Pancreas (tissue), 10 donors: Measurements from ENCODE around the gene WWC2. TPM values are rescaled to one million over a fixed set of nuclear protein-coding genes. Genes with fewer than 3 reads are reported as not detected.
"Not testable (repeated sequence)": the region's sequence is repeated elsewhere in the genome, so short reads cannot be mapped to it uniquely, and the experiment has no call there.

Experiments
- ATAC-seq, 4 donors: fragments of 200-7000 bp; cut with Tn5 transposase; one replicate each; pipeline versions ENCODE4 v1.8.0 to v1.9.1; 2020; ENCODE audit warnings: mild to moderate bottlenecking in 4 of 4, moderate library complexity in 4 of 4
- DNase-seq, 6 donors: peaks; one replicate each; pipeline ENCODE4 v3.0.0-alpha.2; 2020
- FAIRE-seq: peaks from 2 replicates; lab custom pipeline; 2012; peaks lifted over from hg19 to GRCh38; lab: Jason Lieb, UNC
- H3K27ac ChIP-seq, 4 donors: fragments of 200-600 bp; sonication (generic); 1 replicate in 3 of 4; 2 replicates in 1 of 4; pipeline versions ENCODE4 v1.5.0 to v1.8.0; 2020
- H3K27me3 ChIP-seq, 4 donors: fragments of 200-600 bp; one replicate each; pipeline ENCODE4 v1.8.0; 2021
- H3K36me3 ChIP-seq, 3 donors: fragments of 200-600 bp; sonication (generic) in 1 of 3; one replicate each; pipeline versions ENCODE4 v1.5.0 to v1.8.0; 2020 to 2021
- H3K4me1 ChIP-seq, 3 donors: fragments of 200-600 bp; one replicate each; pipeline ENCODE4 v1.8.0; 2021
- H3K4me3 ChIP-seq, 4 donors: fragments of 200-600 bp; sonication (generic) in 2 of 4; one replicate each; pipeline versions ENCODE4 v1.5.0 to v1.8.0; 2020 to 2021
- H3K9me3 ChIP-seq, 4 donors: fragments of 200-600 bp; one replicate each; pipeline ENCODE4 v1.8.0; 2021
- WGBS, 2 donors: extraction: QIAGEN DNeasy Blood & Tissue Kit; methylation state at CpG; one replicate each; pipeline ENCODE4 v1.1.7; 2013; 5-methylcytosine and 5-hydroxymethylcytosine counted together
- intact Hi-C, 3 donors: fragments of 100-400 bp; cut with DNase I; formaldehyde crosslinking; loops; one replicate each; pipeline versions ENCODE4 v1.11.1 to v1.14.2; 2022
- polyA plus RNA-seq, 2 donors: library from polyadenylated mRNA; stranded (reverse); fragments of 200-250 nt; gene quantifications; one replicate each; pipeline ENCODE4 v1.2.3, GENCODE V29; 2013
- total RNA-seq, 6 donors: library from RNA; stranded (reverse); fragmentation: NEBNext Ultra II Directional in 4 of 6; extraction: Animal tissue kit (Norgen Biotek cat#: 25700) in 4 of 6; gene quantifications; one replicate each; pipeline versions ENCODE4 v1.2.1 to v1.2.4, GENCODE V29; 2021 to 2023
- TF ChIP-seq, protein P1 (sequence below), 4 donors: fragments of 200-600 bp; sonication (generic) in 3 of 4; IDR thresholded peaks; one replicate each; pipeline versions ENCODE4 v1.5.0 to v1.8.0; 2021; ENCODE audit warnings: antibody characterized with exemption in 4 of 4
- donor health status: healthy with polysubstance abuse.
- donor health status: DM: no; HTN: no; CAD: no; lungs with moderate emphysema.
- donor health status: DM: no; HTN: no; CAD: no.
- donor health status: control.
- donor health status: control.
- donor health status: Bipolar disorder and iron deficiency.
- donor health status: DM: yes; HTN: yes; CAD: no.
- donor health status: DM: no; HTN: no; CAD: no.
- donor health status: DM: no; HTN: no; CAD: no.
- donor health status: DM: yes; HTN: yes; CAD: no.

Gene WWC2
- total and polyA plus RNA-seq, 8 donors = 4.4 to 27.5 (median 16.9) TPM

DNA sequence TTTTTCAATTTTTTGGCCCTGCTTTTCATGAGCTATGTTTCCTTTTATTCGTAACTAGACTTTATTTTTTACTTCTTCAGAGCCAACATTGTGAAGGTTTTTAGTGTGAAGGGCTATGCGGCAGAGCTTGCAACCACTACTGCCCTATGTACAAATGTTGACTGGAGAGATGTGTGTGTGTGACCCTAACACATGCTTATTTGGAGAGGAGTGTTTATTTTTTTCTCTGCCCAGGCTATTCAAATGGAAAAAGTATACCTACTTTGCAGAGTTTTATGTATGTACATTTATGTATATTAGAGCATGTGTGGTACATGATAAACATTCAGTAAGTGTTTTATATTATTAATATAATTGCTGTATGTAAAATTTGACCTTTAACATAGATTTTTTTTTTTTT is 86.5 kb downstream of the WWC2 start:
- no peak overlapping the region for H3K4me3 ChIP-seq
- DNase-seq = no peak
- no peak for ATAC-seq
- no peaks in the 10 kb centered on the region for H3K9me3 ChIP-seq
- intact Hi-C loops = no loop called here
- 86 to 89% methylated on average over 2 of the region's 2 CpGs for WGBS, 2 donors
- FAIRE-seq = no peak
- H3K27ac ChIP-seq = no peak overlapping the region
- H3K36me3 ChIP-seq = no peaks in the 10 kb centered on the region
- H3K4me1 ChIP-seq = peaks cover 0 to 3% (median 0%) of the 10 kb centered on the region in 3 donors
- H3K27me3 ChIP-seq = no peaks in the 10 kb centered on the region
- TF ChIP-seq, protein P1, sequence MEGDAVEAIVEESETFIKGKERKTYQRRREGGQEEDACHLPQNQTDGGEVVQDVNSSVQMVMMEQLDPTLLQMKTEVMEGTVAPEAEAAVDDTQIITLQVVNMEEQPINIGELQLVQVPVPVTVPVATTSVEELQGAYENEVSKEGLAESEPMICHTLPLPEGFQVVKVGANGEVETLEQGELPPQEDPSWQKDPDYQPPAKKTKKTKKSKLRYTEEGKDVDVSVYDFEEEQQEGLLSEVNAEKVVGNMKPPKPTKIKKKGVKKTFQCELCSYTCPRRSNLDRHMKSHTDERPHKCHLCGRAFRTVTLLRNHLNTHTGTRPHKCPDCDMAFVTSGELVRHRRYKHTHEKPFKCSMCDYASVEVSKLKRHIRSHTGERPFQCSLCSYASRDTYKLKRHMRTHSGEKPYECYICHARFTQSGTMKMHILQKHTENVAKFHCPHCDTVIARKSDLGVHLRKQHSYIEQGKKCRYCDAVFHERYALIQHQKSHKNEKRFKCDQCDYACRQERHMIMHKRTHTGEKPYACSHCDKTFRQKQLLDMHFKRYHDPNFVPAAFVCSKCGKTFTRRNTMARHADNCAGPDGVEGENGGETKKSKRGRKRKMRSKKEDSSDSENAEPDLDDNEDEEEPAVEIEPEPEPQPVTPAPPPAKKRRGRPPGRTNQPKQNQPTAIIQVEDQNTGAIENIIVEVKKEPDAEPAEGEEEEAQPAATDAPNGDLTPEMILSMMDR (IDR thresholded peaks at IDR 0.05) = no peak

GRCh38 chr4:183186813-183187212 is 87.8 kb downstream of the WWC2 start:
- no peak for ATAC-seq
- no peak for FAIRE-seq
- DNase-seq = no peak
- H3K27me3 ChIP-seq = no peaks in the 10 kb centered on the region
- peaks cover 0 to 10% (median 6%) of the 10 kb centered on the region in 3 donors for H3K4me1 ChIP-seq
- no peak overlapping the region for H3K4me3 ChIP-seq
- intact Hi-C loops = no loop called here
- WGBS, 2 donors = 81% methylated on average over 4 of the region's 4 CpGs
- TF ChIP-seq, protein P1 (IDR thresholded peaks at IDR 0.05) = no peak
- H3K36me3 ChIP-seq = no peaks in the 10 kb centered on the region
- no peak overlapping the region for H3K27ac ChIP-seq
- H3K9me3 ChIP-seq = no peaks in the 10 kb centered on the region

GRCh38 chr4:183190900-183191527 is 92.0 kb downstream of the WWC2 start:
- H3K9me3 ChIP-seq = no peaks in the 10 kb centered on the region
- ATAC-seq (peak in 3 of 4 donors; percentile 38 to 73 (median 58)), FAIRE-seq (no peak), DNase-seq (no peak)
- H3K36me3 ChIP-seq = no peaks in the 10 kb centered on the region
- intact Hi-C loops = no loop called here
- TF ChIP-seq, protein P1 (IDR thresholded peaks at IDR 0.05) = no peak
- no peak overlapping the region for H3K4me3 ChIP-seq
- peaks cover 0 to 10% (median 6%) of the 10 kb centered on the region in 3 donors for H3K4me1 ChIP-seq
- H3K27me3 ChIP-seq = no peaks in the 10 kb centered on the region
- WGBS, 2 donors = 38 to 39% methylated on average over 4 of the region's 4 CpGs
- no peak overlapping the region for H3K27ac ChIP-seq

GRCh38 chr4:183191630-183192029 is 92.6 kb downstream of the WWC2 start:
- ATAC-seq = no peak

GRCh38 chr4:183192571-183192970 is 93.5 kb downstream of the WWC2 start:
- H3K4me1 ChIP-seq = peaks cover 0 to 10% (median 6%) of the 10 kb centered on the region in 3 donors
- no peaks in the 10 kb centered on the region for H3K9me3 ChIP-seq
- H3K4me3 ChIP-seq = no peak overlapping the region
- intact Hi-C loops = no loop called here
- no peaks in the 10 kb centered on the region for H3K36me3 ChIP-seq
- 79 to 91% methylated on average over 2 of the region's 2 CpGs for WGBS, 2 donors
- H3K27me3 ChIP-seq = no peaks in the 10 kb centered on the region
- TF ChIP-seq, protein P1 (IDR thresholded peaks at IDR 0.05) = no peak
- ATAC-seq = no peak
- no peak for DNase-seq
- H3K27ac ChIP-seq = no peak overlapping the region
- FAIRE-seq = no peak

More at GRCh38 chr4:183191630-183192029, 92.6 kb downstream of the WWC2 start:
- TF ChIP-seq, protein P1 (IDR thresholded peaks at IDR 0.05) = no peak
- no peak for DNase-seq
- Histone ChIP-seq H3K4me3 (no peak overlapping the region), H3K9me3 (no peaks in the 10 kb centered on the region), H3K27me3 (no peaks in the 10 kb centered on the region), H3K27ac (no peak overlapping the region), H3K36me3 (no peaks in the 10 kb centered on the region), H3K4me1 (peaks cover 0 to 10% (median 6%) of the 10 kb centered on the region in 3 donors)
- no peak for FAIRE-seq
- intact Hi-C loops = no loop called here
- 93 to 94% methylated on average over 5 of the region's 5 CpGs for WGBS, 2 donors

DNA sequence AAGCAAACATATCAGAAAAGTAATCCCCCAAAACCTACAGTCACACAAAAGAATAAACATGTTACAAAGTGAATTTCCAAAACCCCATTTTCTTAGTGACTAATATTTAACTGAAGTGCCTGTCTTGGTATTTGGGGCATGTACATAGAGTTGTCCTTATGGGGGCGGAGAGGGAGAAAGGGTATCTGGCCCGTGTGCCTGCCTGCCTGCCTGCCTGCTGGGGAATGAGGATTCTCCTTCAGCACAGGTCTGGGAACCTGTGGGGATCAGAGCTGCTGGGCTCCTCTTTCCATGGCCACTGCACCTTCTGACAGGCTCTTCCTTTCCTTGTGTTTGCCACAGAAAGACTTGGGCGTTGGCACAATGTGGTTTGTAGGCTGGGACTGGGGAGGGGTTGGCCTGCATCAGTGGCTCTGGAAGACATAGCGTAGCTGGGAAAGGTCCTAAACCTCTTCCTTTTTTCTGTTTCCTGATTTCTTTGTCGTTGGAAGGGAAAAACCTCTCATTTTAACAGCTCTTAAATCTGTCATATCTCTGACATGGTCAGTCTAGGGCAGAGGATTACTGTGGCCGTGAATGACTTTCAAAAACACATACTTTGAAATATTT is 94.8 kb downstream of the WWC2 start:
- H3K36me3 ChIP-seq, H3K4me3 ChIP-seq, H3K4me1 ChIP-seq, FAIRE-seq, ATAC-seq, H3K27me3 ChIP-seq, H3K27ac ChIP-seq, DNase-seq, intact Hi-C loops, H3K9me3 ChIP-seq: not testable (repeated sequence)
- 83 to 92% methylated on average over 6 of the region's 6 CpGs for WGBS, 2 donors
